ENCODE data around the gene DPP10. TPM values are rescaled to one million over a fixed set of nuclear protein-coding genes. Genes with fewer than 3 reads are reported as not detected.

The DPP10 gene
- total and polyA plus RNA-seq, 4 donors = 0.04 to 4.1 (median 0.48) TPM

DNA sequence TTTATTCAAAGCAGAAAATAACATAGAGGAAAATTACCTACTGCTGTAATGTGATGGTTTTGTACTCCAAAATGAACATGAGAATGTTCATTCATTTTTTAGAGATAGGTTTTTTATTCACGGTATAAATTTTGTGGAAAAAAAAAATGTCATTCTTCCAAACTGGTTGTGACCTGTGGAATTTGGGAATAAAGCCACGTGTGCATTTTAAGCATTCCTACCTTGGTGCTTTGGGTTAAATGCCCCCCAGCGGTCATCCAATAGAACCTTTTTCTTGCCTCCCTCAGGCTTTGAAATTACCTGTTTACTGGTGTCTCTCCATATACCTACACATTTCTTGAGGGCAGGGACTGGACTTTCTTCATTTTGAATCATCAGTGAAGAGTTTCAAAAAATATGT lies 740.7 kb downstream of the DPP10 start:
- no peak for DNase-seq (ENCODE audit: low spot score)
- no peak overlapping the region for H3K27ac ChIP-seq (ENCODE audit: low read depth in 1 of 2, low read length in 2 of 2)
- no peaks in the 10 kb centered on the region for H3K36me3 ChIP-seq (ENCODE audit: control insufficient read depth in 4 of 4, insufficient read depth in 3 of 4, low read depth in 1 of 4, low read length in 3 of 4)
- WGBS = 49% methylated on average over 3 of the region's 3 CpGs
- H3K4me1 ChIP-seq (ENCODE audit: control insufficient read depth in 4 of 4, insufficient read depth in 4 of 4, low read length in 3 of 4) = no peaks in the 10 kb centered on the region
- H3K27me3 ChIP-seq (ENCODE audit: control insufficient read depth in 4 of 4, insufficient read depth in 4 of 4, low read length in 3 of 4) = no peaks in the 10 kb centered on the region
- H3K9ac ChIP-seq (ENCODE audit: low read depth in 1 of 2, low read length in 2 of 2) = no peak overlapping the region
- TF ChIP-seq, protein P1, sequence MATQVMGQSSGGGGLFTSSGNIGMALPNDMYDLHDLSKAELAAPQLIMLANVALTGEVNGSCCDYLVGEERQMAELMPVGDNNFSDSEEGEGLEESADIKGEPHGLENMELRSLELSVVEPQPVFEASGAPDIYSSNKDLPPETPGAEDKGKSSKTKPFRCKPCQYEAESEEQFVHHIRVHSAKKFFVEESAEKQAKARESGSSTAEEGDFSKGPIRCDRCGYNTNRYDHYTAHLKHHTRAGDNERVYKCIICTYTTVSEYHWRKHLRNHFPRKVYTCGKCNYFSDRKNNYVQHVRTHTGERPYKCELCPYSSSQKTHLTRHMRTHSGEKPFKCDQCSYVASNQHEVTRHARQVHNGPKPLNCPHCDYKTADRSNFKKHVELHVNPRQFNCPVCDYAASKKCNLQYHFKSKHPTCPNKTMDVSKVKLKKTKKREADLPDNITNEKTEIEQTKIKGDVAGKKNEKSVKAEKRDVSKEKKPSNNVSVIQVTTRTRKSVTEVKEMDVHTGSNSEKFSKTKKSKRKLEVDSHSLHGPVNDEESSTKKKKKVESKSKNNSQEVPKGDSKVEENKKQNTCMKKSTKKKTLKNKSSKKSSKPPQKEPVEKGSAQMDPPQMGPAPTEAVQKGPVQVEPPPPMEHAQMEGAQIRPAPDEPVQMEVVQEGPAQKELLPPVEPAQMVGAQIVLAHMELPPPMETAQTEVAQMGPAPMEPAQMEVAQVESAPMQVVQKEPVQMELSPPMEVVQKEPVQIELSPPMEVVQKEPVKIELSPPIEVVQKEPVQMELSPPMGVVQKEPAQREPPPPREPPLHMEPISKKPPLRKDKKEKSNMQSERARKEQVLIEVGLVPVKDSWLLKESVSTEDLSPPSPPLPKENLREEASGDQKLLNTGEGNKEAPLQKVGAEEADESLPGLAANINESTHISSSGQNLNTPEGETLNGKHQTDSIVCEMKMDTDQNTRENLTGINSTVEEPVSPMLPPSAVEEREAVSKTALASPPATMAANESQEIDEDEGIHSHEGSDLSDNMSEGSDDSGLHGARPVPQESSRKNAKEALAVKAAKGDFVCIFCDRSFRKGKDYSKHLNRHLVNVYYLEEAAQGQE (IDR thresholded peaks at IDR 0.05) = no peak
- TF ChIP-seq HNF4G (IDR thresholded peaks at IDR 0.05) (no peak), HNF4A (conservative IDR thresholded peaks at IDR 0.05) (no peak), SP1 (IDR thresholded peaks at IDR 0.05) (no peak), YY1 (IDR thresholded peaks at IDR 0.05) (no peak), TAF1 (conservative IDR thresholded peaks at IDR 0.05) (no peak), JUND (IDR thresholded peaks at IDR 0.05) (no peak), EGR1 (IDR thresholded peaks at IDR 0.05; ENCODE audit: low read depth in 2 of 2) (no peak), RXRA (IDR thresholded peaks at IDR 0.05) (no peak), GABPA (IDR thresholded peaks at IDR 0.05 in 1 of 2, conservative IDR thresholded peaks at IDR 0.05 in 1 of 2) (no peak), NR2F2 (IDR thresholded peaks at IDR 0.05) (no peak)
- TF ChIP-seq, protein P2, sequence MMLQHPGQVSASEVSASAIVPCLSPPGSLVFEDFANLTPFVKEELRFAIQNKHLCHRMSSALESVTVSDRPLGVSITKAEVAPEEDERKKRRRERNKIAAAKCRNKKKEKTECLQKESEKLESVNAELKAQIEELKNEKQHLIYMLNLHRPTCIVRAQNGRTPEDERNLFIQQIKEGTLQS (IDR thresholded peaks at IDR 0.05) = no peak
- TF ChIP-seq, protein P3, sequence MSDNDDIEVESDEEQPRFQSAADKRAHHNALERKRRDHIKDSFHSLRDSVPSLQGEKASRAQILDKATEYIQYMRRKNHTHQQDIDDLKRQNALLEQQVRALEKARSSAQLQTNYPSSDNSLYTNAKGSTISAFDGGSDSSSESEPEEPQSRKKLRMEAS (IDR thresholded peaks at IDR 0.05) = no peak
- TF ChIP-seq, protein P4, sequence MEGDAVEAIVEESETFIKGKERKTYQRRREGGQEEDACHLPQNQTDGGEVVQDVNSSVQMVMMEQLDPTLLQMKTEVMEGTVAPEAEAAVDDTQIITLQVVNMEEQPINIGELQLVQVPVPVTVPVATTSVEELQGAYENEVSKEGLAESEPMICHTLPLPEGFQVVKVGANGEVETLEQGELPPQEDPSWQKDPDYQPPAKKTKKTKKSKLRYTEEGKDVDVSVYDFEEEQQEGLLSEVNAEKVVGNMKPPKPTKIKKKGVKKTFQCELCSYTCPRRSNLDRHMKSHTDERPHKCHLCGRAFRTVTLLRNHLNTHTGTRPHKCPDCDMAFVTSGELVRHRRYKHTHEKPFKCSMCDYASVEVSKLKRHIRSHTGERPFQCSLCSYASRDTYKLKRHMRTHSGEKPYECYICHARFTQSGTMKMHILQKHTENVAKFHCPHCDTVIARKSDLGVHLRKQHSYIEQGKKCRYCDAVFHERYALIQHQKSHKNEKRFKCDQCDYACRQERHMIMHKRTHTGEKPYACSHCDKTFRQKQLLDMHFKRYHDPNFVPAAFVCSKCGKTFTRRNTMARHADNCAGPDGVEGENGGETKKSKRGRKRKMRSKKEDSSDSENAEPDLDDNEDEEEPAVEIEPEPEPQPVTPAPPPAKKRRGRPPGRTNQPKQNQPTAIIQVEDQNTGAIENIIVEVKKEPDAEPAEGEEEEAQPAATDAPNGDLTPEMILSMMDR (IDR thresholded peaks at IDR 0.05; ENCODE audit: low read depth, low read length, missing input control) = no peak
- H3K4me3 ChIP-seq (ENCODE audit: low read depth in 1 of 3, low read length in 3 of 3) = no peak overlapping the region
- H3K9me3 ChIP-seq (ENCODE audit: control insufficient read depth in 4 of 4, low read length in 3 of 4) = no peaks in the 10 kb centered on the region

DNA sequence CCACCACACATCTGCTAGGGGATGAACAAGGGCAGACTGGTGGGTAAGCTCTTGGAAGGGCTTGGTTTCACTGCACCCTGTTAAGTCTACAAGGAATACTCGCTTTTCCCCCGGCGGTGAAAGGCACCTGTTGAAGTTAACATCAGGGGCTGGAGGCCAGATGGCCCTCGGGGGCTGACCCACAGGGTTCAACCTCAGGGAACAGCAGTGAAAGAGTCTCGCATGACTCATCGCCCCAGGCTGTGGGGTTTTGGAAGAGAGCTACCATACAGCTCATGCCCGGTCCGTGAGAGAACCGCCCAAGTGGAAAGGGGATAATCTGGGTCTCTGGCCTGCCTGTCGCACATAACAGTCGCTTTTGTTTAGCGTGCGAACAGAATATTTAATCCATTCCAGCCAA lies 748.0 kb downstream of the DPP10 start:
- no peak overlapping the region for H3K4me3 ChIP-seq (ENCODE audit: low read depth in 1 of 3, low read length in 3 of 3)
- no peaks in the 10 kb centered on the region for H3K9me3 ChIP-seq (ENCODE audit: control insufficient read depth in 4 of 4, low read length in 3 of 4)
- no peaks in the 10 kb centered on the region for H3K4me1 ChIP-seq (ENCODE audit: control insufficient read depth in 4 of 4, insufficient read depth in 4 of 4, low read length in 3 of 4)
- no peaks in the 10 kb centered on the region for H3K36me3 ChIP-seq (ENCODE audit: control insufficient read depth in 4 of 4, insufficient read depth in 3 of 4, low read depth in 1 of 4, low read length in 3 of 4)
- H3K27me3 ChIP-seq (ENCODE audit: control insufficient read depth in 4 of 4, insufficient read depth in 4 of 4, low read length in 3 of 4) = no peaks in the 10 kb centered on the region
- no peak for DNase-seq (ENCODE audit: low spot score)
- 94% methylated on average over 13 of the region's 13 CpGs for WGBS
- TF ChIP-seq NR2F2 (IDR thresholded peaks at IDR 0.05) (no peak), RXRA (IDR thresholded peaks at IDR 0.05) (no peak), HNF4A (conservative IDR thresholded peaks at IDR 0.05) (no peak), JUND (IDR thresholded peaks at IDR 0.05) (no peak), RAD21 (IDR thresholded peaks at IDR 0.05) (no peak), EGR1 (IDR thresholded peaks at IDR 0.05; ENCODE audit: low read depth in 2 of 2) (no peak), FOXA2 (IDR thresholded peaks at IDR 0.05) (no peak)
- TF ChIP-seq, protein P2 (IDR thresholded peaks at IDR 0.05) = no peak
- TF ChIP-seq, protein P1 (IDR thresholded peaks at IDR 0.05) = no peak
- TF ChIP-seq, protein P3 (IDR thresholded peaks at IDR 0.05) = no peak
- no peak overlapping the region for H3K9ac ChIP-seq (ENCODE audit: low read depth in 1 of 2, low read length in 2 of 2)
- no peak overlapping the region for H3K27ac ChIP-seq (ENCODE audit: low read depth in 1 of 2, low read length in 2 of 2)

All from liver (tissue), 9 donors.